Brain microvascular endothelial cell (primary cell): ENCODE results near the gene PLCD3.

Experiments
- DNase-seq: peaks from one replicate; pipeline ENCODE4 v3.0.0-alpha.2; 2020
- H3K27ac ChIP-seq: fragments of 250-450 bp; sonication (Bioruptor Pico); 2 replicates; pipeline ENCODE4 v1.5.1; 2020; ENCODE audit warnings: mild to moderate bottlenecking, moderate library complexity
- H3K27me3 ChIP-seq: fragments of 250-450 bp; sonication (Bioruptor Pico); replicated peaks from 2 replicates; pipeline ENCODE4 v1.5.1; 2020; ENCODE audit warnings: mild to moderate bottlenecking
- H3K36me3 ChIP-seq: fragments of 250-450 bp; sonication (Bioruptor Pico); replicated peaks from 2 replicates; pipeline ENCODE4 v1.5.1; 2020; ENCODE audit warnings: mild to moderate bottlenecking
- H3K4me3 ChIP-seq: 2 replicates; pipeline ENCODE4 v1.5.1; 2011; ENCODE audit warnings: low read depth, mild to moderate bottlenecking, control low read depth, low read length, moderate library complexity
- in situ Hi-C: cut with HindIII; loops from 2 replicates; pipeline ENCODE4 v1.10.0; 2017; ENCODE audit warnings: low sequenced_read_pairs, low pct_ligation_motif_present
- TF ChIP-seq, protein P1 (sequence below): IDR thresholded peaks from 2 replicates; pipeline ENCODE4 v1.5.1; 2011; ENCODE audit warnings: low read depth, mild to moderate bottlenecking, moderate library complexity, low read length, control low read depth, inconsistent platforms; ENCODE audit errors: missing control alignments

PLCD3 gene

GRCh38 chr17:45096141-45096540 lies 36.2 kb downstream of the PLCD3 start:
- Histone ChIP-seq H3K4me3 (no peak overlapping the region), H3K36me3 (peaks cover 77% of the 10 kb centered on the region), H3K27me3 (no peaks in the 10 kb centered on the region), H3K27ac (no peak overlapping the region)
- in situ Hi-C loops: no loop called here
- TF ChIP-seq, protein P1, sequence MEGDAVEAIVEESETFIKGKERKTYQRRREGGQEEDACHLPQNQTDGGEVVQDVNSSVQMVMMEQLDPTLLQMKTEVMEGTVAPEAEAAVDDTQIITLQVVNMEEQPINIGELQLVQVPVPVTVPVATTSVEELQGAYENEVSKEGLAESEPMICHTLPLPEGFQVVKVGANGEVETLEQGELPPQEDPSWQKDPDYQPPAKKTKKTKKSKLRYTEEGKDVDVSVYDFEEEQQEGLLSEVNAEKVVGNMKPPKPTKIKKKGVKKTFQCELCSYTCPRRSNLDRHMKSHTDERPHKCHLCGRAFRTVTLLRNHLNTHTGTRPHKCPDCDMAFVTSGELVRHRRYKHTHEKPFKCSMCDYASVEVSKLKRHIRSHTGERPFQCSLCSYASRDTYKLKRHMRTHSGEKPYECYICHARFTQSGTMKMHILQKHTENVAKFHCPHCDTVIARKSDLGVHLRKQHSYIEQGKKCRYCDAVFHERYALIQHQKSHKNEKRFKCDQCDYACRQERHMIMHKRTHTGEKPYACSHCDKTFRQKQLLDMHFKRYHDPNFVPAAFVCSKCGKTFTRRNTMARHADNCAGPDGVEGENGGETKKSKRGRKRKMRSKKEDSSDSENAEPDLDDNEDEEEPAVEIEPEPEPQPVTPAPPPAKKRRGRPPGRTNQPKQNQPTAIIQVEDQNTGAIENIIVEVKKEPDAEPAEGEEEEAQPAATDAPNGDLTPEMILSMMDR: peak; percentile 75
- DNase-seq: peak; percentile 29

DNA sequence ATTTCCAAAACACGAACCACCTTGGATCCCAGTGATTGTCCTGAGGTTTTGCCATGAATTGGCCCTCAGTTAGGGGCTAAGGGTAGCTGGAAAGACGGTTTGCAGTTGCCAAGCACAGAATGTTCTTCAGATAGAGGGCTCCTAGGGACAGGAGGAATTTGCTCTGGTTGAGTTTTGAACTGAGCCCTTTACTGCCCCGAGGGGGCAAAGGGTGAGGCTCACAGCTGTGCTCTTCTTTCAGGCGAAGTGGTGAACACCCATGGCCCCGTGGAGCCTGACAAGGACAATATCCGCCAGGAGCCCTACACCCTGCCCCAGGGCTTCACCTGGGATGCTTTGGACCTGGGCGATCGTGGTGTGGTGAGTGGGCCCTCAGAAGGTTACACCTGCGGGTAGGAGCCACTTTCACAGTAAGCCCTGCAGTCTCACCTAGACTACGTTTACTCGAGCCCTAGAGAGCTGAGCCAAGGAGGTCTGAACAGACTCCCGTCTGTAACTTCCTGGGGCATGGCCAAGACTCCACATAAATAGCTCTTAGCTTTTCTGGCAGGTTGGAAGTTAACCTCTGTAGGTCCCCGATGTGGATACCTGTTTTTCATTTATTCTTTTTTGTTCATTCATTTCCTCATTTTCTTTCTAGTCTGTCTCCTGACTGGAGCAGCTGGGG lies 38.7 kb downstream of the PLCD3 start:
- in situ Hi-C loops: no loop called here
- TF ChIP-seq, protein P1: no peak
- Histone ChIP-seq H3K4me3 (no peak overlapping the region), H3K27me3 (no peaks in the 10 kb centered on the region), H3K27ac (peak overlapping the region; percentile 71), H3K36me3 (peaks cover 75% of the 10 kb centered on the region)
- no peak for DNase-seq

GRCh38 chr17:45092911-45093430 lies 39.3 kb downstream of the PLCD3 start:
- Histone ChIP-seq H3K36me3 (peaks cover 74% of the 10 kb centered on the region), H3K27me3 (no peaks in the 10 kb centered on the region), H3K27ac (peak overlapping the region; percentile 71), H3K4me3 (no peak overlapping the region)
- in situ Hi-C loops: no loop called here
- DNase-seq: peak; percentile 97
- TF ChIP-seq, protein P1: no peak

DNA sequence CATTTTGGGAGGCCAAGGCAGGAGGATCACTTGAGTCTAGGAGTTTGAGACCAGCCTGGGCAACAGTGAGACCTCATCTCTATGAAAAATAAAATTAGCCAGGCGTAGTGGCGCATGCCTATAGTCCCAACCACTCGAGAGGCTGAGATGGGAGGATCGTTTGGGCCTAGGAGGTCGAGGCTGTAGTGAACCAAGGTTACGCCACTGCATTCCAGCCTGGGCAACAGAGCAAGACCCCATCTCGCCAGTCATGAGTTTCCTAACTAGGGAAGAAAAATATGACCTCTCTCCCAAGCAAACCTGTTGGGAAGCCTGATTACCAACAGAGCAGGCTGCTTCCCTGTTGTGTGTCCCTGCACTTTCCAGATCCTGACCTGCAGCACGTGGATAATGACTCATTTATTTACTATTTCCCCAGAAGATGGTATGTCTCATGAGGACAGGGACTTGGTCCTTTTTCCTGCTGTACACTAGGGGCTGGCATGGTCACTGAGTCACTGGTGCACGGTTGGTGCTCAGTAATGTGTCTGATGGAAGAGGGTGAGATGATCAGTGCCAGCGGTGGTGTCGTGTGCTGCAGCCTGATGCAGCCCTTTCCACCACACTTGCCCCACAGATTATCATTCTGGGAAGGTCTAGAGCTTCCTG lies 40.4 kb downstream of the PLCD3 start:
- Histone ChIP-seq H3K4me3 (no peak overlapping the region), H3K27me3 (no peaks in the 10 kb centered on the region), H3K36me3 (peaks cover 66% of the 10 kb centered on the region), H3K27ac (no peak overlapping the region)
- in situ Hi-C loops: no loop called here
- TF ChIP-seq, protein P1: no peak
- DNase-seq: no peak

- TF ChIP-seq, protein P1: no peak
- no peak overlapping the region for H3K27ac ChIP-seq
- in situ Hi-C loops: no loop called here
- peaks cover 61% of the 10 kb centered on the region for H3K36me3 ChIP-seq
- H3K4me3 ChIP-seq: no peak overlapping the region
- no peaks in the 10 kb centered on the region for H3K27me3 ChIP-seq
- no peak for DNase-seq
Measured at GRCh38 chr17:45090711-45091110, 41.6 kb downstream of the PLCD3 start.
